Uterus (tissue), 2 donors: ENCODE measurements around the gene USO1.

ENCODE experiments used
- CTCF ChIP-seq, 4 experiments: fragments of 200-600 bp in 2 of 4; fragments of 450-650 bp in 2 of 4; sonication (generic) in 2 of 4; IDR thresholded peaks; one replicate each; pipeline ENCODE4 v1.5.1; 2016 to 2019; ENCODE audit warnings: antibody characterized with exemption in 4 of 4, mild to moderate bottlenecking in 2 of 4, moderate library complexity in 1 of 4
- POLR2A ChIP-seq, 2 donors: fragments of 450-650 bp; IDR thresholded peaks; one replicate each; pipeline ENCODE4 v1.6.1; 2016; ENCODE audit warnings: antibody characterized with exemption in 2 of 2, mild to moderate bottlenecking in 1 of 2, moderate library complexity in 1 of 2

GRCh38 chr4:75848891-75849290 is 124.5 kb downstream of the USO1 start:
- TF ChIP-seq CTCF (IDR thresholded peaks at IDR 0.05) = no peak
- no peak for TF ChIP-seq POLR2A (IDR thresholded peaks at IDR 0.05)
